ENCODE measurements around the gene MDP1. TPM values are rescaled to one million over a fixed set of nuclear protein-coding genes. Genes with fewer than 3 reads are reported as not detected.

The MDP1 gene
- total and polyA plus RNA-seq, 2 of the 8 experiments (the other 6 are each of a cell fraction or from before 2014, with no cell fraction given): 17.7 to 32.2 TPM

DNA sequence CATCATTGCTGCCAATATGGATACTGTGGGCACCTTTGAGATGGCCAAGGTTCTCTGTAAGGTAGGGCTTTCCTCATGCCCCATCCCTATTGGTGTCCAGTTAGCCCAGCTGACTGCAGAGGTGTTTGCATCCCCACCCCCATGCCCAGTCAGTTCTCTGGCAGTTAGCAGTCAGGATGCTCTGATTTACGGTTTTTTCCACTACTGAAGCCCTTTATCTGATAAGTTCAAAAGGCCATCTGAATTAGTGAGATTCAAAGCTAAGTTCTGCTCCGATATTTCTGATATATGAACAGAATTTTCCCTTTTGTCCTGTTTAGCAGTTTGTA, 17.6 kb upstream of the MDP1 start:
- no peaks in the 10 kb centered on the region; a peak in 1 of 7 replicates for H3K27me3 ChIP-seq (replicated peaks in 1 of 4; ENCODE audit: control insufficient read depth in 3 of 4, extremely low read depth in 1 of 4, insufficient read depth in 3 of 4, low read length in 3 of 4)
- H3K4me2 ChIP-seq (ENCODE audit: insufficient read depth in 1 of 2, low read depth in 2 of 2, low read length in 2 of 2): peak overlapping the region; percentile 86 to 92
- 75% methylated on average over 2 of the region's 2 CpGs; no CpG with 5 or more reads in 1 of the 2 experiments for WGBS, 2 experiments (ENCODE audit: extremely low coverage in 1 of 2, insufficient coverage in 1 of 2, insufficient read length in 1 of 2, insufficient replicate concordance in 2 of 2, low coverage in 1 of 2, low lambda C conversion rate in 2 of 2, missing lambda C conversion rate in 1 of 2)
- H3K56ac ChIP-seq (replicated peaks; ENCODE audit: insufficient read length, low read depth, low read length): no peak overlapping the region
- H2AK5ac ChIP-seq (ENCODE audit: low read depth, low read length): no peak overlapping the region
- no peak overlapping the region for H3K23ac ChIP-seq (ENCODE audit: insufficient read length)
- no peak overlapping the region for H2AFZ ChIP-seq (ENCODE audit: low read length)
- H2BK120ac ChIP-seq (replicated peaks; ENCODE audit: low read depth, low read length): no peak overlapping the region
- no peak overlapping the region for H2BK15ac ChIP-seq (ENCODE audit: low read length)
- FAIRE-seq: no peak
- H4K8ac ChIP-seq (ENCODE audit: extremely low read depth, insufficient read depth, low read length): no peak overlapping the region
- H3K4me1 ChIP-seq (replicated peaks in 1 of 4; ENCODE audit: control insufficient read depth in 3 of 4, insufficient read depth in 4 of 4, low read length in 3 of 4): peaks cover 2 to 14% (median 4%) of the 10 kb centered on the region in 4 experiments; a peak in 5 of 7 replicates
- no peak overlapping the region for H4K91ac ChIP-seq (replicated peaks; ENCODE audit: insufficient read length, low read length)
- peak overlapping the region in 2 of 4 experiments; percentile 78 to 89; a peak in 3 of 7 replicates for H3K9ac ChIP-seq (replicated peaks in 1 of 4; ENCODE audit: extremely low read depth in 1 of 4, low read depth in 3 of 4, low read length in 3 of 4)
- no peak overlapping the region for H3K27ac ChIP-seq (ENCODE audit: low read depth, low read length)
- H3K23me2 ChIP-seq (ENCODE audit: low read depth, low read length): peaks cover 11% of the 10 kb centered on the region
- ChIA-PET CTCF (ENCODE audit: partially characterized antibody) (interaction anchor here (0.9 to 1.8 kb wide), 6 partner anchors 9 to 280 kb away, joined by 3 to 7 read pairs (median 4); partner anchors contain the start of genes DHRS4, RABGGTA and TINF2), POLR2A (ENCODE audit: partially characterized antibody) (interaction anchor here (0.7 to 2.3 kb wide), 10 partner anchors 9 to 92 kb away, joined by 3 to 12 read pairs (median 5); partner anchors contain the start of genes CHMP4A, DHRS1, EMC9 and MDP1)
- H3K36me3 ChIP-seq (ENCODE audit: control insufficient read depth in 2 of 4, insufficient read depth in 4 of 4, low read length in 3 of 4): peaks cover 8 to 34% (median 27%) of the 10 kb centered on the region in 4 experiments
- no peak overlapping the region for H3K18ac ChIP-seq (ENCODE audit: extremely low read depth, low read length)
- TF ChIP-seq CEBPB (IDR thresholded peaks at IDR 0.05; ENCODE audit: low read depth, low read length) (no peak), SP2 (IDR thresholded peaks at IDR 0.05; ENCODE audit: low read length) (no peak), EGR1 (IDR thresholded peaks at IDR 0.05; ENCODE audit: borderline replicate concordance, low read depth, low read length) (no peak), TBP (IDR thresholded peaks at IDR 0.05; ENCODE audit: low read depth, low read length) (no peak)
- H3K14ac ChIP-seq (ENCODE audit: insufficient read length): no peak overlapping the region
- no peaks in the 10 kb centered on the region for H3K9me3 ChIP-seq (ENCODE audit: insufficient read depth in 2 of 2, low read depth in 1 of 2, low read length in 1 of 2)
- H3K79me2 ChIP-seq (ENCODE audit: control insufficient read depth in 1 of 2, insufficient read depth in 2 of 2, low read length in 2 of 2): peaks cover 3 to 37% of the 10 kb centered on the region in 2 experiments; a peak in 2 of 4 replicates
- H3K79me1 ChIP-seq (ENCODE audit: low read depth, low read length): no peaks in the 10 kb centered on the region; the same call in 1 of the 2 replicates
- no peak overlapping the region for H4K5ac ChIP-seq (ENCODE audit: insufficient read length, low read depth, low read length)
- H3K4ac ChIP-seq (replicated peaks; ENCODE audit: insufficient read length, low read depth, low read length): no peak overlapping the region
- H2BK20ac ChIP-seq (ENCODE audit: low read length): no peak overlapping the region
- H2BK5ac ChIP-seq (ENCODE audit: low read depth, low read length): peak overlapping the region; percentile 96; the same call in 1 of the 2 replicates
- H4K20me1 ChIP-seq (replicated peaks in 1 of 2; ENCODE audit: control insufficient read depth in 1 of 2, insufficient read depth in 2 of 2, low read length in 2 of 2): peaks cover 0 to 7% of the 10 kb centered on the region in 2 experiments
- no peak for DNase-seq (ENCODE audit: low read depth in 1 of 2, low spot score in 2 of 2)
- H2BK12ac ChIP-seq (ENCODE audit: low read depth, low read length): no peak overlapping the region
- H3K4me3 ChIP-seq (ENCODE audit: extremely low read depth in 1 of 4, insufficient read depth in 2 of 4, low read depth in 3 of 4, low read length in 4 of 4): peak overlapping the region; percentile 81 to 97 (median 88)

Measured in H1 (cell line).